ENCODE data around the gene WDR76.

- TF ChIP-seq CTCF (IDR thresholded peaks at IDR 0.05; ENCODE audit: low read length) (no peak), EZH2 (IDR thresholded peaks at IDR 0.05; ENCODE audit: borderline replicate concordance, low read length) (no peak)
Observed at GRCh38 chr15:43794269-43795037, 32.3 kb upstream of the WDR76 start.
